Measurements from ENCODE around the gene SRRM1.

DNA sequence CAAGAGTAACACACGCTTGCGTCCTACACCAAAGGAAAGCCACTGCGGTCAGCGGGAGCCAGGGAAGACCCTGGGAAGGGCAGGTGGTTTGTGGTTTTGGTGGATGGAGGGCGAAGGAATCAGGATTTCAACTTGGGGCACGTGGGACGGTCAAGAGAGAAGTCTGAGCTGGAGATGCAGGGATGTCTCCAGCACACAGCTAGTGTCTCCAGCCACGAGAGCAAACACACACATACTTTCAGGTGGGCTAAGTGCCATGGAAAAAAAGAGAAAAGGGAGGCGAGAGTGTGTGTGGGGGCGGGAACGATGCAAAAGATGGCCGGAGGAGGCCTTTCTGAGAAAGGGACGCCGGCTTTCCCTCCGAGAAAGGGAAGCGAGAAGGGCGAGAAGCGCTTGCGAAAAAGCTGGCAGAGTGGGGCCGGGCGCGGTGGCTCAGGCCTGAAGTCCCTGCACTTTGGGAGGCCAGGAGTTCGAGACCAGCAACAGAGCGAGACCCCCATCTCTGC is 1.4 kb upstream of the SRRM1 start:
- TF ChIP-seq, protein P1, sequence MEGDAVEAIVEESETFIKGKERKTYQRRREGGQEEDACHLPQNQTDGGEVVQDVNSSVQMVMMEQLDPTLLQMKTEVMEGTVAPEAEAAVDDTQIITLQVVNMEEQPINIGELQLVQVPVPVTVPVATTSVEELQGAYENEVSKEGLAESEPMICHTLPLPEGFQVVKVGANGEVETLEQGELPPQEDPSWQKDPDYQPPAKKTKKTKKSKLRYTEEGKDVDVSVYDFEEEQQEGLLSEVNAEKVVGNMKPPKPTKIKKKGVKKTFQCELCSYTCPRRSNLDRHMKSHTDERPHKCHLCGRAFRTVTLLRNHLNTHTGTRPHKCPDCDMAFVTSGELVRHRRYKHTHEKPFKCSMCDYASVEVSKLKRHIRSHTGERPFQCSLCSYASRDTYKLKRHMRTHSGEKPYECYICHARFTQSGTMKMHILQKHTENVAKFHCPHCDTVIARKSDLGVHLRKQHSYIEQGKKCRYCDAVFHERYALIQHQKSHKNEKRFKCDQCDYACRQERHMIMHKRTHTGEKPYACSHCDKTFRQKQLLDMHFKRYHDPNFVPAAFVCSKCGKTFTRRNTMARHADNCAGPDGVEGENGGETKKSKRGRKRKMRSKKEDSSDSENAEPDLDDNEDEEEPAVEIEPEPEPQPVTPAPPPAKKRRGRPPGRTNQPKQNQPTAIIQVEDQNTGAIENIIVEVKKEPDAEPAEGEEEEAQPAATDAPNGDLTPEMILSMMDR (IDR thresholded peaks at IDR 0.05) = no peak
- TF ChIP-seq POLR2AphosphoS5 (IDR thresholded peaks at IDR 0.05; ENCODE audit: low read depth, low read length) = no peak
